ENCODE data around the gene TAPBP.

TAPBP gene

GRCh38 chr6:33249732-33250630 lies 63.9 kb downstream of the TAPBP start:
- FAIRE-seq (no peak), DNase-seq (ENCODE audit: extremely low spot score, insufficient read length, low read depth) (no peak)
